Anterior cingulate cortex (tissue), 58 donors: ENCODE measurements around the gene TSPAN5.
"Not testable (repeated sequence)": the region's sequence is repeated elsewhere in the genome, so short reads cannot be mapped to it uniquely, and the experiment has no call there.

Experiments
- DNase-seq, 58 donors: peaks; one replicate each; lab custom pipeline; 2025; lab: John Stamatoyannopoulos, UW

Gene TSPAN5

GRCh38 chr4:98479590-98479989 lies 178.8 kb downstream of the TSPAN5 start:
- DNase-seq, result not testable (repeated sequence)

- no peak for DNase-seq
Measured at GRCh38 chr4:98476891-98477290, 181.5 kb downstream of the TSPAN5 start.

- no peak for DNase-seq
Measured at GRCh38 chr4:98474408-98474844, 184.0 kb downstream of the TSPAN5 start.

GRCh38 chr4:98473046-98473445 lies 185.4 kb downstream of the TSPAN5 start:
- no peak for DNase-seq

GRCh38 chr4:98470831-98471230 lies 187.6 kb downstream of the TSPAN5 start:
- no peak for DNase-seq

- no peak for DNase-seq
Measured at GRCh38 chr4:98470366-98470765, 188.0 kb downstream of the TSPAN5 start.

- DNase-seq, result no peak
Measured at GRCh38 chr4:98469771-98470170, 188.6 kb downstream of the TSPAN5 start.

GRCh38 chr4:98468709-98469108 lies 189.7 kb downstream of the TSPAN5 start:
- peak in 52 of 58 donors; percentile 4 to 70 (median 36) for DNase-seq

GRCh38 chr4:98467627-98468072 lies 190.8 kb downstream of the TSPAN5 start:
- peak in 56 of 58 donors; percentile 7 to 90 (median 62) for DNase-seq

- peak in 6 of 58 donors; percentile 22 to 74 (median 54) for DNase-seq
Measured at GRCh38 chr4:98466868-98467599, 191.4 kb downstream of the TSPAN5 start.

GRCh38 chr4:98462487-98462886 lies 195.9 kb downstream of the TSPAN5 start:
- DNase-seq, result no peak

GRCh38 chr4:98461121-98461865 lies 197.1 kb downstream of the TSPAN5 start:
- DNase-seq, result not testable (repeated sequence)

GRCh38 chr4:98457422-98457821 lies 201.0 kb downstream of the TSPAN5 start:
- not testable (repeated sequence) for DNase-seq

- no peak for DNase-seq
Measured at GRCh38 chr4:98452091-98452490, 206.3 kb downstream of the TSPAN5 start.

GRCh38 chr4:98448908-98449307 lies 209.5 kb downstream of the TSPAN5 start:
- no peak for DNase-seq

GRCh38 chr4:98447648-98448047 lies 210.8 kb downstream of the TSPAN5 start:
- DNase-seq, result no peak

- DNase-seq, result no peak
Measured at GRCh38 chr4:98446499-98447375, 211.7 kb downstream of the TSPAN5 start.

GRCh38 chr4:98444371-98444770 lies 214.0 kb downstream of the TSPAN5 start:
- DNase-seq, result no peak

GRCh38 chr4:98434816-98435215 lies 223.6 kb downstream of the TSPAN5 start:
- no peak for DNase-seq

GRCh38 chr4:98433691-98434090 lies 224.7 kb downstream of the TSPAN5 start:
- no peak for DNase-seq
